Loucy (cell line): ENCODE results near the gene DDX24.

Experiments
- H2AFZ ChIP-seq: fragments of 200-600 bp; sonication (generic); 2 replicates; pipeline ENCODE4 v1.6.0; 2016; ENCODE audit warnings: antibody characterized with exemption, mild to moderate bottlenecking, low read length, moderate library complexity
- H3F3A ChIP-seq: fragments of 200-600 bp; 2 replicates; pipeline ENCODE4 v1.6.0; 2016; ENCODE audit warnings: antibody characterized with exemption, low read depth, mild to moderate bottlenecking
- H3K27me3 ChIP-seq: fragments of 200-600 bp; sonication (generic); 2 replicates; pipeline ENCODE4 v1.6.1; 2014; ENCODE audit warnings: low read length, mild to moderate bottlenecking; ENCODE audit not compliant: insufficient read depth, poor library complexity, severe bottlenecking
- H3K36me3 ChIP-seq: fragments of 200-600 bp; sonication (generic); 2 replicates; pipeline ENCODE4 v1.6.1; 2016; ENCODE audit warnings: low read length; ENCODE audit not compliant: insufficient read depth
- H3K4me1 ChIP-seq: fragments of 200-600 bp; sonication (generic); 2 replicates; pipeline ENCODE4 v1.5.1; 2014; ENCODE audit warnings: low read length, mild to moderate bottlenecking; ENCODE audit not compliant: insufficient read depth, poor library complexity, severe bottlenecking
- H3K4me2 ChIP-seq: fragments of 200-600 bp; sonication (generic); 2 replicates; pipeline ENCODE4 v1.6.0; 2014; ENCODE audit warnings: antibody characterized with exemption, low read length, low read depth, mild to moderate bottlenecking; ENCODE audit not compliant: poor library complexity, severe bottlenecking
- H3K4me3 ChIP-seq: fragments of 200-600 bp; sonication (generic); 2 replicates; pipeline ENCODE4 v1.5.1; 2014; ENCODE audit warnings: low read length, mild to moderate bottlenecking, mixed read lengths; ENCODE audit not compliant: poor library complexity, severe bottlenecking
- H3K79me2 ChIP-seq: fragments of 200-600 bp; sonication (generic); 2 replicates; pipeline ENCODE4 v1.6.1; 2014; ENCODE audit warnings: low read length; ENCODE audit not compliant: insufficient read depth
- H3K9ac ChIP-seq: fragments of 200-600 bp; sonication (generic); 2 replicates; pipeline ENCODE4 v1.6.0; 2014; ENCODE audit warnings: mild to moderate bottlenecking, low read depth, low read length, moderate library complexity; ENCODE audit not compliant: poor library complexity, severe bottlenecking
- H3K9me2 ChIP-seq: fragments of 200-600 bp; sonication (generic); replicated peaks from 2 replicates; pipeline ENCODE4 v1.6.1; 2016; ENCODE audit warnings: low read depth, low read length, mixed read lengths
- H3K9me3 ChIP-seq: fragments of 200-600 bp; sonication (generic); 2 replicates; pipeline ENCODE4 v1.6.1; 2014; ENCODE audit warnings: mild to moderate bottlenecking, antibody characterized with exemption, low read length, low read depth; ENCODE audit not compliant: insufficient read depth
- H4K20me1 ChIP-seq: fragments of 200-600 bp; sonication (generic); 2 replicates; pipeline ENCODE4 v1.6.0; 2014; ENCODE audit warnings: antibody characterized with exemption, low read length, mild to moderate bottlenecking; ENCODE audit not compliant: insufficient read depth, poor library complexity, severe bottlenecking
- CTCF ChIP-seq: fragments of 200-600 bp; sonication (generic); conservative IDR thresholded peaks from 2 replicates; pipeline ENCODE4 v1.5.1; 2014; ENCODE audit warnings: mild to moderate bottlenecking, antibody characterized with exemption, low read length
- EZH2phosphoT487 ChIP-seq: fragments of 200-600 bp; IDR thresholded peaks from 2 replicates; pipeline ENCODE4 v1.6.1; 2018; ENCODE audit warnings: antibody characterized with exemption, mild to moderate bottlenecking, moderate library complexity, borderline replicate concordance

The DDX24 gene

GRCh38 chr14:94058128-94058673 is 22.8 kb downstream of the DDX24 start:
- H3K36me3 ChIP-seq, result peaks cover 92% of the 10 kb centered on the region
- H3K4me3 ChIP-seq, result no peak overlapping the region
- H3K9ac ChIP-seq, result no peak overlapping the region
- H4K20me1 ChIP-seq, result peaks cover 16% of the 10 kb centered on the region
- H3K9me2 ChIP-seq, result no peaks in the 10 kb centered on the region
- no peaks in the 10 kb centered on the region for H3K4me1 ChIP-seq
- peaks cover 10% of the 10 kb centered on the region for H3K79me2 ChIP-seq
- no peaks in the 10 kb centered on the region for H3F3A ChIP-seq
- no peak for TF ChIP-seq CTCF
- no peak for TF ChIP-seq EZH2phosphoT487
- H3K9me3 ChIP-seq, result no peaks in the 10 kb centered on the region
- no peak overlapping the region for H2AFZ ChIP-seq
- H3K4me2 ChIP-seq, result no peak overlapping the region
- H3K27me3 ChIP-seq, result no peaks in the 10 kb centered on the region

GRCh38 chr14:94056579-94057308 is 24.3 kb downstream of the DDX24 start:
- H3K27me3 ChIP-seq, result no peaks in the 10 kb centered on the region
- H3K4me1 ChIP-seq, result no peaks in the 10 kb centered on the region
- H3K9me2 ChIP-seq, result no peaks in the 10 kb centered on the region
- H3K9me3 ChIP-seq, result no peaks in the 10 kb centered on the region
- H3K36me3 ChIP-seq, result peaks cover 97% of the 10 kb centered on the region
- TF ChIP-seq CTCF (no peak), EZH2phosphoT487 (no peak)
- no peaks in the 10 kb centered on the region for H3K79me2 ChIP-seq
- H2AFZ ChIP-seq, result no peak overlapping the region
- H4K20me1 ChIP-seq, result peaks cover 11% of the 10 kb centered on the region
- H3K9ac ChIP-seq, result no peak overlapping the region
- H3K4me2 ChIP-seq, result no peak overlapping the region
- no peaks in the 10 kb centered on the region for H3F3A ChIP-seq
- no peak overlapping the region for H3K4me3 ChIP-seq

- no peaks in the 10 kb centered on the region for H3K27me3 ChIP-seq
These were observed 26.1 kb downstream of the DDX24 start for GRCh38 chr14:94054936-94055335.

More at GRCh38 chr14:94054936-94055335, 26.1 kb downstream of the DDX24 start:
- Histone ChIP-seq H3K4me1 (no peaks in the 10 kb centered on the region), H2AFZ (no peak overlapping the region), H3K79me2 (no peaks in the 10 kb centered on the region), H4K20me1 (peaks cover 6% of the 10 kb centered on the region), H3K9me2 (no peaks in the 10 kb centered on the region), H3K9me3 (no peaks in the 10 kb centered on the region), H3K4me2 (no peak overlapping the region), H3F3A (no peaks in the 10 kb centered on the region), H3K4me3 (no peak overlapping the region), H3K36me3 (peaks cover 97% of the 10 kb centered on the region), H3K9ac (no peak overlapping the region)
- TF ChIP-seq CTCF (no peak), EZH2phosphoT487 (no peak)
